Lower lobe of right lung (tissue), 2 donors: Measurements from ENCODE around the gene VEGFA. TPM values are rescaled to one million over a fixed set of nuclear protein-coding genes. Genes with fewer than 3 reads are reported as not detected.
A peak's percentile ranks its signal among the peaks of the same experiment; 100 is the strongest.

Experiments used
- ATAC-seq, 2 donors: fragments of 200-7000 bp; cut with Tn5 transposase; one replicate each; pipeline ENCODE4 v1.9.1; 2020 to 2022; ENCODE audit warnings: mild to moderate bottlenecking in 2 of 2, moderate library complexity in 2 of 2
- DNase-seq: peaks from one replicate; pipeline ENCODE4 v3.0.0-alpha.2; 2020
- H3K27ac ChIP-seq: fragments of 200-600 bp; one replicate; pipeline ENCODE4 v1.8.0; 2022
- H3K27me3 ChIP-seq: fragments of 200-600 bp; one replicate; pipeline ENCODE4 v1.8.0; 2022; ENCODE audit warnings: low read depth
- H3K36me3 ChIP-seq: fragments of 200-600 bp; one replicate; pipeline ENCODE4 v1.8.0; 2022; ENCODE audit warnings: mild to moderate bottlenecking
- H3K4me1 ChIP-seq: fragments of 200-600 bp; one replicate; pipeline ENCODE4 v1.8.0; 2022
- H3K4me3 ChIP-seq: fragments of 200-600 bp; one replicate; pipeline ENCODE4 v1.8.0; 2022; ENCODE audit warnings: mild to moderate bottlenecking
- H3K9me3 ChIP-seq: fragments of 200-600 bp; one replicate; pipeline ENCODE4 v1.8.0; 2022
- CTCF ChIP-seq: fragments of 200-600 bp; IDR thresholded peaks from one replicate; pipeline ENCODE4 v1.8.0; 2022; ENCODE audit warnings: antibody characterized with exemption, mild to moderate bottlenecking
- intact Hi-C: fragments of 100-400 bp; cut with DNase I; formaldehyde crosslinking; loops from one replicate; pipeline ENCODE4 v1.11.0; 2022
- long read RNA-seq: library from polyadenylated mRNA; unstranded; transcript quantifications from one replicate; pipeline ENCODE4 v2.0.0, GENCODE V29; 2021
- total RNA-seq: library from RNA; stranded (reverse); fragmentation: NEBNext Ultra II Directional; extraction: Animal tissue kit (Norgen Biotek cat#: 25700); gene quantifications from one replicate; pipeline ENCODE4 v1.2.1, GENCODE V29; 2021
- donor health status: DM: no; HTN: yes; CAD: no; lungs with severe emphysema.

VEGFA gene
- total RNA-seq = 196 TPM
- long read RNA-seq, transcript VEGFA-231 (8 exons, 1,188 nt) = major isoform, 60 of 218 reads
- long read RNA-seq, transcript VEGFA-227 (6 exons, 984 nt) = minor isoform, 37 of 218 reads
- long read RNA-seq, transcript VEGFA-205 (7 exons, 3,535 nt) = minor isoform, 40 of 218 reads
- long read RNA-seq, transcript VEGFA-232 (8 exons, 1,170 nt) = minor isoform, 11 of 218 reads
- long read RNA-seq, partial matches to known transcripts = 29 of 218 reads
- long read RNA-seq, other reads (novel, unspliced or antisense) = 25 of 218 reads

- ATAC-seq = peak; percentile 85
- H3K4me3 ChIP-seq = peak within 1 kb of the TSS; percentile 91
- H3K9me3 ChIP-seq = no peaks in the 10 kb centered on the region
- DNase-seq = peak; percentile 93
- TF ChIP-seq CTCF = peak; percentile 95
- no peaks in the 10 kb centered on the region for H3K27me3 ChIP-seq
- intact Hi-C loops = loop anchor here (10.0 kb wide), 1 partner anchor 305 kb away; no protein-coding TSS in a partner anchor
- H3K4me1 ChIP-seq = peaks cover 39% of the 10 kb centered on the region
- H3K27ac ChIP-seq = peak within 1 kb of the TSS; percentile 92
- H3K36me3 ChIP-seq = no peaks in the 10 kb centered on the region
Observed at GRCh38 chr6:43769526-43770371, at the start of gene VEGFA. VEGFA (plus strand) TSS chr6:43770211.

GRCh38 chr6:43720999-43721398 is 49.0 kb upstream of the VEGFA start:
- no peak overlapping the region for H3K27ac ChIP-seq
- ATAC-seq (no peak), DNase-seq (no peak)
- no peak for TF ChIP-seq CTCF
- intact Hi-C loops = no loop called here
- H3K9me3 ChIP-seq = no peaks in the 10 kb centered on the region
- H3K27me3 ChIP-seq = no peaks in the 10 kb centered on the region
- no peaks in the 10 kb centered on the region for H3K36me3 ChIP-seq
- no peak overlapping the region for H3K4me3 ChIP-seq
- H3K4me1 ChIP-seq = peaks cover 39% of the 10 kb centered on the region

- TF ChIP-seq CTCF = no peak
- ATAC-seq = no peak
- intact Hi-C loops = no loop called here
Observed at GRCh38 chr6:43722920-43723545, 47.0 kb upstream of the VEGFA start.

GRCh38 chr6:43723737-43724295 is 46.2 kb upstream of the VEGFA start:
- H3K4me3 ChIP-seq = no peak overlapping the region
- H3K9me3 ChIP-seq = no peaks in the 10 kb centered on the region
- ATAC-seq (peak; percentile 91), DNase-seq (peak; percentile 88)
- H3K27ac ChIP-seq = peak overlapping the region; percentile 63
- H3K27me3 ChIP-seq = no peaks in the 10 kb centered on the region
- intact Hi-C loops = no loop called here
- peaks cover 27% of the 10 kb centered on the region for H3K4me1 ChIP-seq
- H3K36me3 ChIP-seq = no peaks in the 10 kb centered on the region
- TF ChIP-seq CTCF = peak; percentile 67

More at GRCh38 chr6:43722920-43723545, 47.0 kb upstream of the VEGFA start:
- H3K27me3 ChIP-seq = no peaks in the 10 kb centered on the region
- H3K4me1 ChIP-seq = peaks cover 27% of the 10 kb centered on the region
- no peak overlapping the region for H3K4me3 ChIP-seq
- no peak for DNase-seq
- H3K36me3 ChIP-seq = no peaks in the 10 kb centered on the region
- H3K9me3 ChIP-seq = no peaks in the 10 kb centered on the region
- H3K27ac ChIP-seq = no peak overlapping the region

- Histone ChIP-seq H3K9me3 (no peaks in the 10 kb centered on the region), H3K36me3 (no peaks in the 10 kb centered on the region), H3K27me3 (no peaks in the 10 kb centered on the region), H3K4me1 (peaks cover 27% of the 10 kb centered on the region), H3K27ac (peak overlapping the region; percentile 63), H3K4me3 (no peak overlapping the region)
- no peak for TF ChIP-seq CTCF
- DNase-seq (no peak), ATAC-seq (no peak)
- intact Hi-C loops = no loop called here
Observed at GRCh38 chr6:43724354-43724753, 45.7 kb upstream of the VEGFA start.
